GM19397 (cell line): Measurements from ENCODE around the gene MTERF1.
"Not testable (repeated sequence)": the region's sequence is repeated elsewhere in the genome, so short reads cannot be mapped to it uniquely, and the experiment has no call there.

Source experiments
- ATAC-seq: cut with Tn5 transposase; IDR thresholded peaks from one replicate; pipeline ENCODE4 v1.9.1; 2021; ENCODE audit warnings: mild to moderate bottlenecking, moderate library complexity; ENCODE audit not compliant: unreplicated experiment

The MTERF1 gene

GRCh38 chr7:91880413-91881241, at the start of gene MTERF1:
TSS of gene MTERF1 (minus strand) at chr7:91880702. CDS start at chr7:91880083, 619 bp downstream.
- peak; percentile 97 for ATAC-seq

DNA sequence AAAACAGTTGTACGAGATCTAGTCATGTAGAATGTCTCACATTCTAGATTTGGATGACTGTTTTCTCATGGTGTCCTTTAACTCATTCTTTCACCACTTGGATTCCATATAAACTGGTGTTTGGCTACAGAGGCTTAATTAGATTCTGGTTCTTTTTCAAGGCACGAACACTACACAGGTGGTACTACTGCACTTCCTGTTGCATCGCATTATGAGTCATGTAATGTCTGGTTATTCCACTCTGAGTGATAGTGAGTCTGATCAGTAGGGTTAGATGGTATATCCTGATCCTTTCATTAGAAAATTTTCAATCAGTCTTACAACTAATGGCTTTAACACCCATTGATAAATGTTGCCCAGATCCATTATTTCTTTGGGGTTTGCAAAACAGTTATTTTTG, 49.0 kb upstream of the MTERF1 start:
- peak; percentile 73 for ATAC-seq

DNA sequence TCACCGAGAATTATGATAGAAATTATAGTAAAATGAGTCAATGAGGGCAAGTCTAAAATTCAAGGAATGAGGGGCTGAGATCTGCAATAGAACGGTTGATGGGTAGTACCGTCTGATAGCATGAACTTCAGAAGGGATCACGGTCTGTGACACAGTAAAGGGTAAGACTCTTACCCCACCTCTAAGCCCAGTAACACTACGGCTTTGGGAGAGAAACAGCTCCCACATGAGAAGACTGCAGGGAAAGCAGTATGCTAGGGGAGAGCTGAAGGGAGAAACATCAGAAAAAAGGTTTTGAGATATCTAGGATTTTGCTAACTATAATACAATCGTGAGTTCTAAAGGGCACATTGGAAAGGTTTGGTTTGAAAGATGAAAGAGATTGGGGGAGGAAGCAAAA, 47.4 kb upstream of the MTERF1 start:
- no peak for ATAC-seq

DNA sequence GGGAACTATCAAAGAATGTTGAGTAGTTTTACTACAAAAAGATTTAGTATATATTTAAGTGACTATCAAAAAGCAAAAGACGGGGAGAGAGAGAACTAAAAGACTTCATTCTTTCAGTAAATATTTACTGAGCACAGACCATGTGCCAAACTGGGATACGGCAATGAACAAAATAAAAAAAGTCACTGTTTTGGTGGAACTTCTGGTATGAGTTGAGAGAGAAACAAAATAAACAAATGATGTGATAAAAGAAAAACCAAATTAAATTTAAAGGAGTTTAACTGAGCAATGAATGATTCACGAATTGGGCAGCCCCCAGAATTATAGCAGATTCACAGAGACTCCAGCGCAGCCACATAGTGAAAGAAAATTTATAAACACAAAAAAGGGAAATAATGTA, 42.4 kb upstream of the MTERF1 start:
- ATAC-seq: no peak

GRCh38 chr7:91918356-91918755, 37.9 kb upstream of the MTERF1 start:
- ATAC-seq: no peak

- no peak for ATAC-seq
Observed at GRCh38 chr7:91916051-91916440, 35.5 kb upstream of the MTERF1 start.

- no peak for ATAC-seq
Observed at GRCh38 chr7:91915401-91916050, 35.0 kb upstream of the MTERF1 start.

DNA sequence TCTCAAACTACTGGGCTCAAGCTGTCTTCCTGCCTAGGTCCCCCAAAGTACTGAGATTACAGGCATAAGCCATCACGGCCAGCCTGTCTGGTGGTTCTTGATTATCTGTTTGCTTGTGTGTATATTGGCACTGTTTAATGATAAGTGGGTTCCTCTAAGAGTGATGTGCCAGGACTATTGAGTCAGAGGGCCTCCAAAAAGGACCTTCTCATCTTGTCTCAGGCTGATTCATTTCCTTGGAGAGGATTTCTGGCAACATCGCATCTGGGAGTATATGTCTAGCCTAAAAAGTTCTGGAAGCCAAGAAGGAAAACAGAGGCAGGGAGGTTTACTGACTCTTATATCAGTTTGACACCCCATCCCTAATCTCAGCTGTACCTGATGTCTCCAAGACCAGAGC, 33.1 kb upstream of the MTERF1 start:
- no peak for ATAC-seq

DNA sequence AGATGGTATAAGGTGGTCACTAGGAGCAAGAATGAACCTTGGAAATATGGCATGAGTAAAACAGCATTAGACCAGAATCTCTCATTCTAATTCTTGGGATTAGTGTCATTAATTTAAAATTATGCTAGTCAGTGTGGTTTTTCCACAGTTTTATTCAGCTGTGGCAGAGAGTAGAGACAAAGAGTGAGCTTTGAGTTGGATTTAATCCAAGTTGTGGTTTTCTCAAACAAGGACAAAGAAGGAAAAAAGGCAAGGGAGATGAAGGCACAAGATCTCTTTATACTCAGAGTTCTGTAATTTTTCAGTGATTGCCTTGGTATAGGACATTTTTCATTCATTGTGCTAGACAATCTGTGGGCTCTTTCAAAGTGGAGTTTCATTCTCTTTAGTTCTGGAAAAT, 32.0 kb upstream of the MTERF1 start:
- no peak for ATAC-seq

- ATAC-seq: no peak
Observed at GRCh38 chr7:91911121-91911520, 30.6 kb upstream of the MTERF1 start.

DNA sequence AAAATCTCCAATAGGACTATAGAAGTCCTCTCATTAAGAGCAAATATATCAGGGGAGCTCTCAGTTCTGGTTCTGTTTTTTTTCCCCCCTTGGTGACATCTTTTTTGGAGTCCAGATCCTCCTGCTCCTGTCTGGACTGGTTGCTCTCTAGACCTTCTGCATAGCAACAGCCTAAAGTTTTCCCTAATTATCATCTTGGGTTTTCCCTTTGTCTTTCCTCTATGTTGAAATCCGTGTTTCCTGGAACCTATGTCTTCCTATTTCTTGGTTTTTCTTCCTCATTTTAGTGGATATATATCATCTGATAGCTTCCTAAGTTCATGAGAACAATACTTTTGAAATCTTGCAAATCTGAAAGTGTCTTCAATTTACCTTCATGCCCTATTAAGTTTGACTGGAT, 29.7 kb upstream of the MTERF1 start:
- ATAC-seq: no peak

GRCh38 chr7:91899563-91899962, 19.1 kb upstream of the MTERF1 start:
- no peak for ATAC-seq

GRCh38 chr7:91898240-91898992, 17.9 kb upstream of the MTERF1 start:
- no peak for ATAC-seq

- ATAC-seq: no peak
Observed at GRCh38 chr7:91894781-91895480, 14.4 kb upstream of the MTERF1 start.

DNA sequence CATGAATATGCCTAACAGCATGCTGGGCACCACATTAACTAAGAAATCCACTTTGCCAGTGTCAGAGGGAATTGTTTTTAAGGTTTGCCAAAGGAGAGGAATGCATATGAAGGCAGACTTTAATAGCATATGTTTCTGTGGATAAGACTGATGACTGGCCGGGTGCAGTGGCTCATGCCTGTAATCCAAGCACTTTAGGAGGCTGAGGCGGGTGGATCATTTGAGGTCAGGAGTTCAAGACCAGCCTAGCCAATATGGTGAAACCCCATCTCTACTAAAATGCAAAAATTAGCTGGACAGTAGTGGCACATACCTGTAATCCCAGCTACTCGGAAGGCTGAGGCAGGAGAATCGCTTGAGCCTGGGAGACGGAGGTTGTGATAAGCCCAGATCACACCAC, 13.2 kb upstream of the MTERF1 start:
- not testable (repeated sequence) for ATAC-seq

- ATAC-seq: no peak
Observed at GRCh38 chr7:91892821-91893340, 12.4 kb upstream of the MTERF1 start.

- no peak for ATAC-seq
Observed at GRCh38 chr7:91892099-91892705, 11.7 kb upstream of the MTERF1 start.

GRCh38 chr7:91888271-91889175, 8.0 kb upstream of the MTERF1 start:
- ATAC-seq: not testable (repeated sequence)
